ENCODE data around the gene TACC2.
A peak's percentile ranks its signal among the peaks of the same experiment; 100 is the strongest.

TACC2 gene

DNA sequence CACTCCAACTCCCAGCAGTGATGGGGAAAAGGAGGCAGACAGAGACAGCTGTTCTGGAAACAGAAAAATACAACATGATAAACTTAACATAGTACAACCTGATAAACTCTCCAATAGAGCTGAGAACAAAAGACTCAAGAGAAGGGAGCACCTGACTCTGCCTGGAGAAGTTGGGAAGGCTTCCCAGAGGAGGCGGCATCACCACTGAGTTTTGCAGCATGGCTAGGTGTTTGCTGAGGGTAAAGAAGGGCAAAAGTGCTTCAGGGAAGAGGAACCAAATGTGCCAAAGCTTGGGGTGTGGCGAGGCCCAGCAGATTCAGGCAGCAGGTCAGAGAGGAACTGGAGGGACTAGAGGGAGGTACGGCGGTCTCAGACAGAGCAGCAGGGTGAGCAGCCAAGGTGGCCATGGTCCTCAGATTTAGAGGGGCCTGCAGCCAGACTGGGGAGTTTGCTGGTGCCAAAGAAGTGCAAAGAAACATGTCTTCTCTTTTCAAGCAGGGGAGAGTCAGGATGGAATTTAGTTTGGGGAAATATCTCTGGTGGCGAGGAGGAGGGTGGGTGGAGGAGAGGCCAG, 162.2 kb downstream of the TACC2 start:
- no peak for DNase-seq

DNA sequence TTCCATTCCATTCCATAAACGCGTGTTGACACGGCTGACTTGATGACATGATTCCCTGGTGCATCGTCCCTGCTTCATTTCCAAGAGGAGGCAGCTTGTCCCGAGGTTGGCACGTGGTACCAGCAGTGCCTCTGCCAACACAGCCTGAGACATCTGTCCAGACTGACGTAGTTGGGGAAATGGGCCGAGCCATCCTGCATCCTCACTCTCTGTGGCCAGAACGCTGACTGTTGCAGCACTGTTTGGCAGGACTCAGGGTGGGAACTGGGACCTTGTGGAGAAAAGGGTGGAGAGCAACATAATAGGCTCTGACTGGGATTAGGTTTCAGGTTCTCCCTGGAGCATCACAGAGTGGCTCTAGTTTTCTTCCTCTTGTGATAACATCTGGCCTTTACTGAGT, 163.6 kb downstream of the TACC2 start:
- DNase-seq: no peak

DNA sequence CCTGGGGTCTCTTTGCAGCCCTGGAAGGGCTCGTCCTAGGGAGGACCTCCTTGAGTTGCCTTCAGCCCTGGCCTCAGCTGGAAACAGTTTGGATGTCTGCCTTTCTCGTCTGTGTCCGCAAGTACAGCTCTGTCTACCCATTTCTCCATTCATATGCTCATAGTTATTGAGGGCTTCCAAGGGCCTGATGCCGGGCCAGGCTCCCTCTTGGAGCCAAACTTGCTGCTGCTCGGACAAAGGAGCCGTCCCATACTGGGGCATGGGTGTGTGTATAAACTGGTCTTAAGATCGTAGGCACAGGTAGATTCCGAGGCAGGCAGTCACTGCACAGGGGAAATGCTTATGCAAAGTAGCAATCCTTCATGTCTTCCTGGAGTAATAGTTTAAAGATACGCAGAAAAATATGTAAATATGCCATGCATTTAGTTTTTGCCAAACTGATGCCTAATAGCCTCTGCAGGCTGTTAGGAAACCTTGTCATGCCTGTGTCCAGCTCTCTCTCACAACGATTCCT, 165.1 kb downstream of the TACC2 start:
- no peak for DNase-seq

DNA sequence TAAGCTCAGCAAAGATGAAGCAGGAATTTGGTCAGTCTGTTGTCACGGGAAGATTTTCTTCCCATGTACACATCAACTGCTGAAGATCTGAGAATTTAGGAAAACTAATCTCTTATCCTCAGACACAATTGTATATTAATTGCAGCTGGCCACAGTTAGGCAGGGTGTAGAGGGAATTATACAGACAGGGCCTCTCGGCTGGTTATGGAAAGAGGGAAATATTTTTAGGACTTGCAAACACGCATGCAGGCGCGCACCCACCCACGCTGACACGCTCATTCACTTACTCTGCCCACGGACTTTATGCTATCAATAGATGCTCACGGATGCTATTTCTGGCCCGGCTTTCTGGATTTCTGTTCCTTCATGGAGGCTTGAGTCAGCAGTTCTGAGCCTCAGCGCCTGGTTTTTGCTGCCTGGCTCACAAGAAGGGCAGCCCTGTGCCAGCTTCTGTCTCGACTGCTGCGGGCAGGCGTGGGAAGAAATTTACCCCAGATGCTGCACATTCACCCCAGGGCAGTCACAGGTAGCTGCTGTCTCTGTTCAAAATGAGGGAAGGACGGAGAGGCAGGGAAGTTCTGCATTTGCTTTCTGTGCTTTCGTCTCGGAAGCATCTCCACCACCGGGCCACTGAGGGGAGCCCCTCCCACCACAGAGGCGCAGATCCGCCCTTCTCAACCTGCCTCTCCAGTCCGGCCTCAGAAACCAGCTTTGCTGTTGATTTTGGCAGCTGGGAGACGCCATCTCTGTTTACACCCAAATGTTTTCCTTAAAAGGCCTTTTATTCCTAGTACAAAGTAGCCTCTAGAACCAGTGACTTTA, 165.8 kb downstream of the TACC2 start:
- no peak for DNase-seq

DNA sequence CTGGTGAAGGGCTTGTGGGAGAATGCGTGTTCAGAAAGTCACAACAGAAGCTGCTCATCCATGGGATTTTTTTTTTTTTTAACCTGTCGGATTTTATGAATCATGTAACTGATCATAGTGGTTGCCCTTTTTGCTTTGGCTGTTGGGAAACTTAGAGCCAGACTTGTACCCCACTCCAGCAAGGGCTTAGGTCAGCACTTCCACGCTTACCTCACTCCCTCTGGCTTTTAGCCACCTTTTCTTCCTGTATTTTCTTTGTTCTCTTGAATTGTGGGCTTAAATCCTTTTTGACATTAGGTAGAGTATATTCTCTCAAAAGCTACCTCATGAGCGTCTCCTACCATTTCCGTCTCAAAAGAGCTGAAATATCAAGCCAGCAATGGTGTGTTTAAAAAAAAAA, 168.5 kb downstream of the TACC2 start:
- DNase-seq: no peak

DNA sequence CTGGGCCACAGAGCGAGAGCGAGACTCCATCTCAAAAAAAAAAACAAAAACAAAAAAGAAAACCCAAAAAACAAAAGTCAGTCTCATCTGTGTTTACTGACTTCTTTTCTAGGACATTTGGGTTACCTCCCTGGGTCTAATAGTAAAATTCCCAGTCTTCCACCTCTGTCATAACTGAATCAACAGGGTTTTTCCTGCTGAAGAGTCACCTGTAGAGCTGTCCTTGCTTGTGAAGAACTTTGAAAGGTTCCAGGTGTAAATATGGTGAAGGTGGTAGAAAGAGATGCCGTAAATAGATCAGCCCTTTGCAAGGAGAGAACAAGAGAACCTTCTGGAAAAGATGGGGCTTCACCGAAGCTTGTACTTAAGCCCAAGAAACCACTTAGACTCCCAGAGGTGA, 169.4 kb downstream of the TACC2 start:
- no peak for DNase-seq

DNA sequence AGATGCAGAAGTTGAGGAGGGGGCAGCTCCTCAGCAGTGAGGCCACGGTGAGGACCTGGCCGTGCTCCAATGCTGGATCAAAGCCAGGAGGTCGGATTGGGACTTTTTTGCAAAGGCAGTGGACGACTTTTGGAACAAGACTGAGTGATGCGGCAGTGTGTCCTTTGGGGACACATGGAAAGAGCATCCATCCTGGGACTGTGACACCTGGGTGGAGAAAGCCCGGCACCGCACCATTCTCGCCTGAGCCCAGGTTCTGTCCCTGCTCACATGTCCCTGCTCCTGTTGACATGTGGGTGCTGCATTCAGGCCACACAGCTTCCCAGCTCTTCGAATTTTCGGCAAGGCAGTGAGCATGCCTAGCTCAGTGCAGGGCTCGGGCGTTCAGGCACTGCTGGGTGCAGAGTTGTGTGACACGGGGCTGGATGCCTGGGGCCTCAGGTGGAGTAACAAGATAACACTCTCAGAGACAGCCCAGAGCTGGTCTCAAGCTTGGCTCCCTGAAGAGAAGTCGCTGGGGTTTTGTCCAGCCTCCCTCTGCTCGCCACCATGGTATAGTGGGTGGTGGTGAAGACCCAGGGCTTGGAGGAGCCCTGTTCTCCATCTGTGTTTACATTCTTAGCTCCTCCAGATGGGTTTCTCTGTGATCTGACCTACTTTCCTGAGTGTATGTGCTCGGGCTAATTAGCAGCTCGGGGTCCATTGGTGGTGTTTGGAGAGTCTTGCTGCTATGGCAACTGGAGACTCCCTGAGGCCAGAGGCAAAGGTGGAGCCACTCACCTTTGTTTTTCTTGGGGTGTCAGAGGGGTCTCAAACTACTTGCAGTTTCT, 170.4 kb downstream of the TACC2 start:
- no peak for DNase-seq

DNA sequence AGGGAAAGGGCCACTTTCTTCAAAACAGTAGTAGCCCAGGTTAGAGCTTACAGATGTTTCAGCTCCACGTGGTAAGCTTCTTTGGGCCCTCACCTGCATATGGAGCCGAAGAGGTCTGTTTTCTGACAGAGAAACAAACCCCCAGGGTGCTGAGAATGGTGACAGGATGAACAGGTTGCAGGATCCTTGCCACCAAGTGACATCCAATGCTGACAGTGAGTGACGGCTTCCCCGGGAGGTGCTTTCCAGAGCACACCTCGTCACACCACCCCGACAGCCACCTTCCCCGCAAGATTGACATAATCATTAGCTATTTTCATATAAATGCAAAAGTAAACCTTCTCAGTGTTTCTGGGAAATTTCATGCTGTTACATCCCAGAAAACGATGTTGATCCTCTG, 172.8 kb downstream of the TACC2 start:
- DNase-seq: no peak

DNA sequence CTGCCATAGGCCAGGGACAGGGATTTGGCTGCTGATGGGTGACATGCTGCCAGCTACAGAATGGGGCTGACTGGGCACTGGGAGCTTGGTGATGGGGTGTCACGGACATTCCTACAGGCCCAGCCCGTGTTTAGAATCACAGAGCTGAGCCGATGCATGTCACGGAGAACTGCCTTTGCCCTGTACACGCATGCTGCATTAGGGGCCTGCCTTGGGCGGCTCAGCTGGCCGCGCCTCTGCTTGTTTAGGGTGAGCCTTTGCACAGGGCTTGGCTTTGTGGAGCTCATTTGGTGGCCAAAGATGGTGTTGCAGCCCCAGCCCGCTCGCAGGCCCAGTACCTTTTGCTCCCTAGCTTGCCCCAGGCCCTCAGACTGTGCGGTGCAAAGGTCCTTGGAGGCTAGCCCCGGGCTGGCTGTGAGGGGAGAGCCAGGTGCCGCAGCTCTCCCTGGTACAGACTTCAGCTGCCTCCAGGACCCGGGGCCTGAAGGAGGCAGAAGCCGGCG, 173.8 kb downstream of the TACC2 start:
- no peak for DNase-seq

DNA sequence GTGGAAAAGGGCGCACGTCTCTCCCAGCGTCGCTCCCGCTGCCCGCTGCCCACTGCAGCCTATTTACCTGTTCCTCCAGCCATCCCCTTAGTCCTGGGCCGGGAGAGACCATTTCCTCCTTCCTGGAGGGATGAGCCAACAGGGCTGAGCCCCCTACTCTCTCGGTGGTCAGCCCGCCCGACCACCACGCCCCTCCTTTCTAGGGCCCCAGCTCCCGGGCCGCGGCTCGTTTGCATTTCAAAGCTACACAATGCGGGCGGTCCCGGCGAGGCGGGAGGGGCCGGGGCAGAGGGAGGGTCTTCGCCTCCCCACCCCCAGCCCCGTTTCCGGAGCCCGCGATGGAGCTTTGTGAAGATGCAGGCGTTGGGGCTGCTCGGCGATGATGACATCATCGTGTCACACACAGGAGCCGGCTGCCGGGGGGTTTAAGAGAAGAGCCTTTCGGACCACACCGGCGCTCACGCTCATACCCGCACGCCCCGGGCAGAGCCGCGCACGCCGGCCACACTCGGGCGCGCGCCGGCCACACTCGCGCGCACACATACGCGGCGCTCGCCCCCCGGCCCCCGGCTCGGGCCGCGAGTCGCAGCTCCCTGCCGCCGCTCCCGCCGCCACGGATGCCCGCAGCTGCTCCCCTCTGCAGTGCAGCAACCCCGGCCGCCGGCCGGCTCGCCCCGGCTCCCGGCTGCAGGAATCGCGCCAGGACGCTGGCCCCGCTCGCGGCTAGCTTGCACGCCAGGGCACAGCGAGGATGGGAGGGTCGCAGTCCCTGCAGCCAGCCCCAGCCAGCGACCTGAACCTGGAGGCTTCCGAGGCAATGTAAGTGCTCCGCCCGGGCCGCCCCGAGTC, 174.4 kb downstream of the TACC2 start:
- peak; percentile 10 for DNase-seq

DNA sequence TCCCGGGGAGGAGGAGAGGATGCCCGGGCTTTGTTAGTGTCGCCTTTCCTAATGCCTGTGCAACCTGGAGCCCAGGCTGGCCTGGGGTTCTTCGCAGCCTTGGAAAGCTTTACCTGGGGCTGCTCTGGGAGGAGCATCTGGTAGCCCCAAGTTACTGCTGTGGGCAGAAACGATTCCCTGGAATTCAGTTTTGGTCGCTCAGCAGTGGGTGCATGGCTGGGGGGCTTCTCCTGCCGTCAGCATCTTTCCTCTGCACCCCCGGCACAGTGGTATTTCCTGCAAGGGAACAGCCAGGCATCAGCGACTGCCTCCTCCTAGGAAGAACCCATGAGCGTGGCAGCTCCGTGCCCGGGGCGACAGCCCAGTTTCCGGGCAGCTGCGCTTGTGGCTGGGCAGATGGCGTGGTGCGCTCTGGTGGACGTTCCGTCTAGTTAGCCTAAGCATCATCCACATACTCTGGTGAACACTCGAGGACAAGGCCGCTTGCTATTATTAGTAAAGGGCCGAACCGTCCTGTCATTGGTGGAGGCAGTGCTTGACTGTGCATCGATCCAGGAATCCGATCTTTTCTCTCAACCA, 175.1 kb downstream of the TACC2 start:
- no peak for DNase-seq

DNA sequence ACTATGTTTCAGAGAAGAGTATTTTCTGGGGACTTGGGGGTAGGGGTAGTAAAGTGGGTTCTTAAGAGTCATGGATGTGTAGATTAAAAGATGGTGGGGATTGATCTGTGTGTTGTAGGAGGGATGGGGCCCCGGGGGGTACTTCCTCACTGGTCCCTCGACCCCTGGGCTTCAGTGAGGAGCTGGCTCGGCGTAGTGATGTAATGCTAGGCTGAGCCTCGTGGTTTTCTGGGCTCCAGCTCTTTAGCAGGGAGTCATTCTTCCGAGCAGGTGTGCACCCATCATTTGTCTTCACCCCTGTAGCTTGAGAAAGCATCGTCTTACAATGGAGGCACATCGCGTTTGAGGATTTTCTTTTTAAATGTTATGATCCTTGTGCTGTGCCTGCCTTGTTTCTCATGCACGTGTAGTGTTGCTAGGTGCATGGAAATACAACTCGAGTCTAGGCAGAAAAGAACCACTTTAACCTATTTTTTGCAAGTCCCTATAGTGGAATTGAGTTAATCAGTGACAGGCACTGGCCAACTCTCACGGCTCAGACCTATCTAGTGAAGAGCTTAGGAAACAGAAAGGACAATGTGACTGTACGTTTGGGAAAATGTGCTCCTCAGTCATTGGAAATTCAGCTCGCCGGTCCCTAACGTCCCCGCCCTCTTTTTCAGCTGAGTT, 176.0 kb downstream of the TACC2 start:
- DNase-seq: peak; percentile 60

DNA sequence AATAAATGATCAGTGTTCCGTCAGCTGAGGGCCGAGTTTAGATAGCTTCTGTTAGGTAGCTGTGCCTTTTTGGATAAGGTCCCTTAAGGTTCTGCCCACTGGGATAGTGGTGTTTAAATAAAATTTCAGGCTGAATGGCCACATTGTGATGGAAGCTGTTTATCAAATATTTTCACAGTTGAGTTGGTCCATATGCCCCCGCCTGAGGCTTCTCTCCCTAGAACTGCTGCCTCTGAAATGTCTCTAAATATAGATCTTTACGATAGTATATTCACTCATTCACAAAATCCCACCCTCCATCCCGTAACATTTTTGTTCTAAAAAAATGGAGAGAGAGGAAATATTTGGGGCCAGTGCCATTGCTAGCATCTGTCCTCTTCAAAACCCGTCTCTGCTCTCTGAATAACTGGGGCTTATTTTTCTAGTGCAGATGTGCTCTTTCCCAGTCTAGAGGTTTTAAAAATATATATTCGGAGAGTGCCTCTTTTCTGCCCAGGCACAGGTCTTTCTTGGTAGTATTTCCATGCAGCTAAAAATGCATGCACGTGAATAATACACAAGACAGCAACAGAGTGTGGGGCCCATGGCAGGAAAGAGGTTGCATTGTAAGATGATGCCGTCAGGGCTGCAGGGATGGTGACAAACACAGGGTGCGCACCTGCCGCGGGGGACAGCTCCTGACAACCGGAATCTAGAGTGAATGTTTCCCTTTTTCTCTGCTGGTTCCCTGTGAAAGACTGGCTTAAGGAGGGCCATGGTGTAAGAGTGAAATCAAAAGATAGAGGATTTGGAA, 176.7 kb downstream of the TACC2 start:
- no peak for DNase-seq

DNA sequence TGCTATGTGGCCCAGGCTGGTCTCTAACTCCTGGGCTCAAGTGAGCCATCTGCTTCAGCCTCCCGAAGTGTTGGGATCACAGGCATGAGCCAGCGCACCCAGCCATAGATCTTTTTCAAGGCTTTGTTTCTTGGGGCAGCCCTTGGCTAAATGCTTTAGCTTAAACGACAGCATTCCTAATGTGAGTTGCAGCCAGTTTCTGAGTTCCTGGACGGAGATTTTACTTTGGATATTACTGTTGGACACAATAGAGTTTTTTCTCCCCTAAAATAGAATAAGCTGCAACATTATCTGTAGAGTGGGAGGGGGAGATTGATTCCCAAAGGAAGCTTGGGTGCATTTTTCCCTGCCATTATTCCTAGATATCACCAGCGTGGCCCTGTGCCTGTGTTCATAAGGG, 179.1 kb downstream of the TACC2 start:
- DNase-seq: no peak

DNA sequence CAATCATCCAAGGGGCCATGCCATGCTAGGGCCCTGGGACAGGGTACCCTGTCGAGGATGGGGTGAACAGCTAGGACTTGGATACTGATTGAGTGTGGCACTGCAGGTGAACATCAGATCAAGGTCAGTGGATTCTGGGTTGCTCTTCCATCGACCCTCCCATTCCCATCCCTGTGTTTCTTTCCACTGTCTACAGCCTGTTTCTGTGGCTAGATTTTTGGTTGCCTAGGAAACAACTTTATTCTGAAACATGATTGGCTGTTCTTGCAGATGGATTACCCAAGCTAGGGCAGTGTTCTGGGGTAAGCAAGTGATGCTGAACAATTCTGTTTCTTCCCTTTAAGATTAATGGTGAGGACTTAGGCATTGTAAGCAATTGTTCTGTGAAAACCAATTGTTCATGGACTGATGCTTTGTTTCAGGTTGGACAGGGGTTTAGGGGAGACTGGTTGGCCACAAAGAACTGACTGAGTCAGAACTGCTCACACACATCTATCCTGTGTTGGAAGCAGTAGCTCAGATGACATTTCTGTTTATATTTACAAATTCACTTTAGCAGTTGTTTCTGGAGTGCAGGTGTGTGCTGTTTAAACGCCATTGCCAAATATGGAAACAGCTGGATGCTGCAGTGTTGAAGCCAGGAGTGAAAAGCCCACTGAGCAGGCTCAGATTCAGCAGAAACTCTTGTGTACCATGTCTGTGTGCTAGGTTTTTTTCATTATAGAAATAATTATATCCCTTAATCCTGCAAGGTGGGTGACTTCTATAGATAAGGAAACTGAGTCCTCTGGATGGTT, 179.8 kb downstream of the TACC2 start:
- no peak for DNase-seq

DNA sequence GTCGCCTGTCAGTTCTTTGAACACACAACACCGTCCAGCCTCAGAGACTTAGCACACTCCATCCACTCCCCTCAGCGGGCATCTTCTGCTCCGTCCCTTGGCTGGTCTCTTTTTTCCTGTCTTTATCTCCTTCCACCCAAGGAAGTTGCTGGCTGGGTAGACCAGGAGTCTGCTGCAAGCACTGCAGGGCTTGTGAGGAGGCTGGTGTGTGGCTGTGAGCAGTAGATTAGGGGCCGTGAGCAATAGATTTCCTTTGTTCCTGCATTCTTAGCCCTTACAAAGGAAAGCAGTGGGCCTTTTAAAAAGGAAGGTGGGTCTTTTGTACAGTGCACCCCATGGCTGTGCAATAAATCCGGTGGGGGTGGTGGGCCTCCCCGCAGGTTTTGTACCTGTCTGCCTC, 181.8 kb downstream of the TACC2 start:
- DNase-seq: no peak

DNA sequence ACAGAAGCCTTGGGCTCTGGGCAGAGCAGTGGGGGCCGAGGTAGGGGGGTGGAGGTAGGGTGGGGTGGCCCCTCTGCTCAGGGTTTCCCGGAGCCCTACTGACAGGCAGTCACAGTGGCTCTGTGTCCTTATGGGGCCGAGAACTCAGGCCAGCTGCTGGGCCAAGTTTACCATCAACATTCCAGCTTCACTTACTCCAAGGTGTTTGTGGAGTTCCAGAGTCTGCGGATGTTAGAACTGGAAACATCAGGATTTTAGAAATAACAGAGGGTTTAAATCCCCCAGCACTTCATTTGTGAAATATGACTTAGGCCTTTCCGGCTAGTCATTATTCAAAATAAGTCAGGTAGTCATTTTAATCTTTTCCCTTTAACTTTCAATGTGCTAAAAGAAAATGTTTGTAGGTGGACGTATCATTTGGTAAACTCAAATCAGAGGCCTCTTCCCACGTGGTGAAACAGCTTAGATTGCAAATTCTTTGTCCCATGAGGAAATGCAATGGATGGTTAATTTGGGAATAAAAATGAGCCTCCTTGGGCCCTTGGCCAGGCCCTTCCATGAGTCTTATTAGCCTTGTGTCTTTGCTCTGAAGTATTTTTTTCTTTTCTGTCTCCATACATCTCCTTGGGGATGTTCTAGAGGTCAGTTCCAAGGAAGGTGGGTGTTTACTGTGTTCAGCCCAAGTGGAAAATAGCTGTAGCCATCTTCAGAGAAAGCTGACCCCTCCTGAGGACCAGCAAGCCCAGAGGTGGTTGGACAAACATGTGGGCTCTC, 182.5 kb downstream of the TACC2 start:
- no peak for DNase-seq

DNA sequence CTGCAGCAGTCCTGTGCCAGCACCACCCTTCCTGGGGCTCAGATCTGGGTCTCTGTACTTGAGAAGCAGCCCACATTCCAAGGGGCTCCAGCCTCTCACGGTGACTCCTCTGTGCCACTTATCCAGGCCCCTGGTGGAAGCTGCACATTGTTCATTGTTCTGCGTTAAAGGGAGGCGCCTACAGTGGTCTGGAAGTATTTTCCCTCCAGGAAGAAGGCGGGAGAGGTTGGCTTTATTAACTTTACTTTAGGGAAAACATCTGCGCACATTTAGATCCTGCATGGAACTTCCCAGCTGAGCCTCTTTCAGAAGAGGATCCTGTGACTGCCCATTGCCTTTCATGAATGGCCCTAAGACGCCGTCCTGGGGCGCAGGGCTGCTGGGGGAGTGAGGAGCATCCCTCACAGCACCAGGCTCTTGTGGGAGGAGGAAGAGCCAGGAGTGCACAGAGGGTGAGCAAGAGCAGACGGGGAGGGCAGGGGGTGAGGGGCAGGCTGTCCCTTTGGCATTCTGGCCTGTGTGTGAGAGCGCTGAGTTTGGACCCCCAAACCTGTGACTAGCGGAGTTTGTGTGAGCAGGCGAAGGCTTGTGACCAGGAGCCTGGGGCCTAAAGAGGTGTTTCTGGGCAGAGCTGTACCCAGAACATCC, 183.5 kb downstream of the TACC2 start:
- no peak for DNase-seq

DNA sequence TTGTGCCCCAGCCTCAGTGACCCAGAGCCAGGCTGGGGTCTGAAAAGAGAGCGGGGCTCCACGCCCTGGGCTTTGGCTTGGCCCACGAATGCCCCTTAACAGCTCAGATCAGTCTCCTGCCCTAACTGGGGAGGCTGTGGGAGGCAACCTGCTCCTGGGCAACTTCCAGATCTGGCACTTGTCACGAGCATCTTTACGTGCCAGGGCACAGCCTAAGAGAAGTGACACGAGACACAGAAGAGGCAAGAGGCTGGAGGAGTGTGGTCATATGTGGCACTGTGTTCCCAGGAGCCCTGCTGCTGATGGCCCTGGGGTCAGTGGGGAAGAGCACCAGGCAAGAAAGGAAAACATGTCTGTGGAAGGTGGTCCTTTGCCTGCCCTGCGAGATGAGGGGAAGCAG, 184.4 kb downstream of the TACC2 start:
- DNase-seq: no peak

Data from kidney glomerular epithelial cell (primary cell).